Measurements from ENCODE around the gene CAMK1G. TPM values are rescaled to one million over a fixed set of nuclear protein-coding genes. Genes with fewer than 3 reads are reported as not detected.

CAMK1G gene
- total and polyA plus RNA-seq, 2 donors (not counting 3 experiments of a cell fraction or from before 2014, with no cell fraction given): not detected

GRCh38 chr1:209598227-209598626, 14.7 kb downstream of the CAMK1G start:
- intact Hi-C loops (cut with micrococcal nuclease): no loop called here
- POLR2A ChIA-PET: no interaction called here
- FAIRE-seq: no peak

GRCh38 chr1:209600541-209600940, 17.0 kb downstream of the CAMK1G start:
- Histone ChIP-seq H3K27ac (ENCODE audit: insufficient read depth, low read depth, low read length) (no peak overlapping the region), H3K36me3 (ENCODE audit: control insufficient read depth in 2 of 2, extremely low read depth in 1 of 2, insufficient read depth in 2 of 2, low read length in 2 of 2) (no peaks in the 10 kb centered on the region), H3K4me2 (ENCODE audit: insufficient read depth, low read length) (no peak overlapping the region), H3K4me1 (ENCODE audit: control insufficient read depth, extremely low read depth, insufficient read depth, low read length) (peaks cover 5% of the 10 kb centered on the region), H2AFZ (ENCODE audit: low read depth, low read length) (no peak overlapping the region), H3K4me3 (replicated peaks in 1 of 3; ENCODE audit: insufficient read depth in 1 of 3, low read depth in 1 of 3, low read length in 3 of 3) (no peak overlapping the region), H3K9me1 (replicated peaks; ENCODE audit: control insufficient read depth, extremely low read depth, insufficient read depth, low read length) (no peaks in the 10 kb centered on the region), H3K9ac (replicated peaks; ENCODE audit: extremely low read depth, insufficient read depth, low read length) (no peak overlapping the region), H3K79me2 (ENCODE audit: control insufficient read depth, insufficient read depth, low read length) (no peaks in the 10 kb centered on the region), H3K9me3 (replicated peaks; ENCODE audit: control insufficient read depth, insufficient read depth, low read length) (no peaks in the 10 kb centered on the region), H4K20me1 (replicated peaks; ENCODE audit: control insufficient read depth, extremely low read depth, insufficient read depth, low read length) (no peaks in the 10 kb centered on the region), H3K27me3 (ENCODE audit: control insufficient read depth in 2 of 2, insufficient read depth in 2 of 2, low read length in 2 of 2) (peaks cover 7 to 15% of the 10 kb centered on the region in 2 experiments)
- TF ChIP-seq FOS (IDR thresholded peaks at IDR 0.05; ENCODE audit: borderline replicate concordance, insufficient read depth, low read length) (peak; percentile 26), JUN (IDR thresholded peaks at IDR 0.05; ENCODE audit: borderline replicate concordance, insufficient read depth, insufficient read length, low read depth) (no peak), MAX (IDR thresholded peaks at IDR 0.05; ENCODE audit: insufficient read depth, insufficient read length) (no peak)
- intact Hi-C loops (cut with micrococcal nuclease): no loop called here
- POLR2A ChIA-PET: no interaction called here
- BruUV-seq (replicated peaks): no TSS peak
- dilution Hi-C loops (cut with MboI; ENCODE audit: extremely low pct_ligation_motif_present, low sequenced_read_pairs): no loop called here
- FAIRE-seq (no peak), DNase-seq (ENCODE audit: low read depth, low spot score) (no peak)
- CTCF ChIA-PET: interaction anchor here (0.8 to 2.3 kb wide), 7 partner anchors 8 to 92 kb away, joined by 3 to 13 read pairs (median 4); no protein-coding TSS in a partner anchor

More at GRCh38 chr1:209598227-209598626, 14.7 kb downstream of the CAMK1G start:
- H3K27me3 ChIP-seq (ENCODE audit: control insufficient read depth in 2 of 2, insufficient read depth in 2 of 2, low read length in 2 of 2): peaks cover 8 to 18% of the 10 kb centered on the region in 2 experiments
- no peaks in the 10 kb centered on the region for H3K36me3 ChIP-seq (ENCODE audit: control insufficient read depth in 2 of 2, extremely low read depth in 1 of 2, insufficient read depth in 2 of 2, low read length in 2 of 2)
- H2AFZ ChIP-seq (ENCODE audit: low read depth, low read length): no peak overlapping the region
- H3K4me3 ChIP-seq (replicated peaks in 1 of 3; ENCODE audit: insufficient read depth in 1 of 3, low read depth in 1 of 3, low read length in 3 of 3): no peak overlapping the region
- BruUV-seq (replicated peaks): no TSS peak
- H3K9ac ChIP-seq (replicated peaks; ENCODE audit: extremely low read depth, insufficient read depth, low read length): no peak overlapping the region
- H3K4me1 ChIP-seq (ENCODE audit: control insufficient read depth, extremely low read depth, insufficient read depth, low read length): peaks cover 5% of the 10 kb centered on the region
- H3K9me3 ChIP-seq (replicated peaks; ENCODE audit: control insufficient read depth, insufficient read depth, low read length): no peaks in the 10 kb centered on the region
- no peak overlapping the region for H3K4me2 ChIP-seq (ENCODE audit: insufficient read depth, low read length)
- no peak for TF ChIP-seq EZH2 (IDR thresholded peaks at IDR 0.05; ENCODE audit: borderline replicate concordance, low read depth, low read length, severe bottlenecking)
- DNase-seq (ENCODE audit: low read depth, low spot score): no peak
- no peaks in the 10 kb centered on the region for H3K9me1 ChIP-seq (replicated peaks; ENCODE audit: control insufficient read depth, extremely low read depth, insufficient read depth, low read length)
- no peaks in the 10 kb centered on the region for H4K20me1 ChIP-seq (replicated peaks; ENCODE audit: control insufficient read depth, extremely low read depth, insufficient read depth, low read length)
- CTCF ChIA-PET: interaction anchor here (1.0 to 1.8 kb wide), 8 partner anchors 9 to 94 kb away, joined by 3 to 10 read pairs (median 4); no protein-coding TSS in a partner anchor
- H3K79me2 ChIP-seq (ENCODE audit: control insufficient read depth, insufficient read depth, low read length): no peaks in the 10 kb centered on the region
- no peak overlapping the region for H3K27ac ChIP-seq (ENCODE audit: insufficient read depth, low read depth, low read length)
- dilution Hi-C loops (cut with MboI; ENCODE audit: extremely low pct_ligation_motif_present, low sequenced_read_pairs): loop anchor here (25.0 kb wide), 1 partner anchor 89 kb away; the partner anchor contains the start of gene G0S2

Data from endothelial cell of umbilical vein (primary cell).